SK-N-MC (cell line): ENCODE data around the gene JAG1.

Experiments
- DNase-seq: peaks from one replicate; pipeline ENCODE4 v3.0.0-alpha.2; 2011; ENCODE audit warnings: low read depth, low spot score
- H3K27ac ChIP-seq: fragments of 200-600 bp; sonication (generic); 2 replicates; pipeline ENCODE4 v1.5.1; 2016; ENCODE audit warnings: mixed run types
- H3K36me3 ChIP-seq: fragments of 200-600 bp; sonication (generic); 2 replicates; pipeline ENCODE4 v1.6.1; 2017; ENCODE audit warnings: antibody characterized with exemption, low read length, mixed read lengths; ENCODE audit not compliant: insufficient read depth
- H3K4me3 ChIP-seq: fragments of 200-600 bp; sonication (generic); 2 replicates; pipeline ENCODE4 v1.5.1; 2016
- H3K9ac ChIP-seq: fragments of 200-600 bp; sonication (generic); 2 replicates; pipeline ENCODE4 v1.8.0; 2017; ENCODE audit warnings: mixed run types, mixed read lengths; ENCODE audit not compliant: insufficient read length
- H3K9me3 ChIP-seq: fragments of 200-600 bp; sonication (generic); 2 replicates; pipeline ENCODE4 v1.6.1; 2017; ENCODE audit warnings: low read depth, mild to moderate bottlenecking, antibody characterized with exemption, low read length, moderate library complexity, mixed read lengths
- EZH2 ChIP-seq: fragments of 200-600 bp; sonication (generic); IDR thresholded peaks from one replicate; pipeline ENCODE4 v1.6.1; 2017; ENCODE audit warnings: antibody characterized with exemption
- FOXP2 ChIP-seq: optimal IDR thresholded peaks from 2 replicates; pipeline ENCODE3; 2011; ENCODE audit warnings: mild to moderate bottlenecking, moderate library complexity; ENCODE audit not compliant: insufficient read depth; ENCODE audit errors: extremely low read length, control extremely low read depth
- POLR2AphosphoS5 ChIP-seq: IDR thresholded peaks from 2 replicates; pipeline ENCODE4 v1.6.1; 2012; ENCODE audit warnings: mild to moderate bottlenecking, low read depth, low read length, borderline replicate concordance

Gene JAG1

DNA sequence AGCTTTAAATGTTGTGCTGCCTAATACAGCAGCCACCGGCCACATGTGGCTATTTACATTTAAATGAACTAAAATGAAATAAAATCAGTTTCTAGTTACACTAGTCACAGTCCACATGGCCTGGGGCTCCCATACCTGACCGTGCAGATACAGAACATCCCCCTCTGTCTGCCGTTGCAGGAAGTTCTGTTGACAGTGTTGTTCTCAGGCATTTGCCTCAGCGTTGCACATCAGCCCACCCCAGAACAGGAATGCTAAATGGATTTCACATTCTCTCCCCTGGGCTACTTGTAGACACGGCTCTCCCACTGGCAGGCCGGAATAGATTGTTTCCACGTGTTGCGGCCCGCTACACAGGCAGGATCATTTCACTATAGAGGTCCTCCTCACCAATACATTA lies 26.3 kb downstream of the JAG1 start:
- Histone ChIP-seq H3K4me3 (peak overlapping the region; percentile 14), H3K27ac (peak overlapping the region; percentile 7; the same call in 1 of the 2 replicates), H3K9me3 (no peaks in the 10 kb centered on the region), H3K36me3 (peaks cover 7% of the 10 kb centered on the region; the same call in 1 of the 2 replicates), H3K9ac (no peak overlapping the region)
- no peak for DNase-seq
- TF ChIP-seq FOXP2 (peak; percentile 52), POLR2AphosphoS5 (no peak)

DNA sequence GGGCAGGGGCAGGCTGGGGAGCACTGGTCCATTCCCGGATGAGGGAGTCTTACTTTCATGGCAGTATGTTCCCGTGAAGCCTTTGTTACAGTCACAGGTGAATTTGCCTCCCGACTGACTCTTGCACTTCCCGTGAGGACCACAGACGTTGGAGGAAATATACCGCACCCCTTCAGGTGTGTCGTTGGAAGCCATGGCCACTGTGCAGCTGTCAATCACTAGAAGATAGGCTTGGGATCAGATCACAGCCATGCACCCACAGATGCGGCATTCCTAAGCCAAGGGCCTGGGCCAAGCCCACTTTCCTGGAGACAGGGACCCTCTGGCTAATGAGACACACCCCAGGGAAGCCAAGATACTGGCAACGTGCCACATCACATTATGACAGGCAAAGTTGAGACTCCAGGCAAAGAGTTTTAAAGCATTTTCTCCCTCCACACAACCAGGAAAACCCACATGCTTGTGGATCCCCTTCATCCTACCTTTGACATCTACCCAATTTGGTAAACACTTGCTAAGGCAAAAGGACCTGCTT lies 26.8 kb downstream of the JAG1 start:
- Histone ChIP-seq H3K36me3 (peaks cover 11% of the 10 kb centered on the region; the same call in 1 of the 2 replicates), H3K9me3 (no peaks in the 10 kb centered on the region), H3K9ac (no peak overlapping the region), H3K4me3 (peak overlapping the region; percentile 14), H3K27ac (peak overlapping the region; percentile 7; the same call in 1 of the 2 replicates)
- no peak for DNase-seq
- TF ChIP-seq POLR2AphosphoS5 (no peak), FOXP2 (no peak), EZH2 (no peak)

DNA sequence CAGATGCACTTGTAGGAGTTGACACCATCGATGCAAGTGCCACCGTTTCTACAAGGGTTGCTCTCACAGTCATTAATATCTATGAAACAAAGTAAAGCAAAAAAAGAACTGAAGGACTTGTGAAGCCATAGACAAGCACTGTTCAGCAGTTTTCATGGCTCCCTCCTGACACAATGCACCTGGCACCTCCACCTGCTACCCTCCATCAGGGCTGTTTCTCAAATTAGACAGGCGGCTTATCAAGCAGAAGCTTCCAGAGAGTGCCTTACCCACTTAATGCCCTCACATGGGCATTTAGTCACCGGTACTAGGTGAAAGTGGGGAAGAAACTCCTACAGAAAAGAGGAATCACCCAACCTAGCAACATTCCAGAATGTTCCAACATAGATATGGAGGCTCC lies 27.8 kb downstream of the JAG1 start:
- peaks cover 20% of the 10 kb centered on the region for H3K36me3 ChIP-seq
- no peak overlapping the region for H3K9ac ChIP-seq
- no peak overlapping the region for H3K4me3 ChIP-seq
- DNase-seq = no peak
- TF ChIP-seq POLR2AphosphoS5 = no peak
- no peaks in the 10 kb centered on the region for H3K9me3 ChIP-seq
- no peak overlapping the region for H3K27ac ChIP-seq

- DNase-seq = no peak
- TF ChIP-seq FOXP2 (no peak), EZH2 (no peak), POLR2AphosphoS5 (no peak)
- Histone ChIP-seq H3K4me3 (no peak overlapping the region), H3K9ac (no peak overlapping the region), H3K27ac (no peak overlapping the region), H3K36me3 (peaks cover 22% of the 10 kb centered on the region), H3K9me3 (no peaks in the 10 kb centered on the region)
Measured at GRCh38 chr20:10645205-10645570, 28.6 kb downstream of the JAG1 start.

- Histone ChIP-seq H3K36me3 (peaks cover 25% of the 10 kb centered on the region), H3K9me3 (no peaks in the 10 kb centered on the region), H3K9ac (no peak overlapping the region), H3K27ac (no peak overlapping the region), H3K4me3 (no peak overlapping the region)
- TF ChIP-seq POLR2AphosphoS5 (no peak), FOXP2 (no peak), EZH2 (no peak)
- no peak for DNase-seq
Measured at GRCh38 chr20:10644458-10645204, 29.2 kb downstream of the JAG1 start.

DNA sequence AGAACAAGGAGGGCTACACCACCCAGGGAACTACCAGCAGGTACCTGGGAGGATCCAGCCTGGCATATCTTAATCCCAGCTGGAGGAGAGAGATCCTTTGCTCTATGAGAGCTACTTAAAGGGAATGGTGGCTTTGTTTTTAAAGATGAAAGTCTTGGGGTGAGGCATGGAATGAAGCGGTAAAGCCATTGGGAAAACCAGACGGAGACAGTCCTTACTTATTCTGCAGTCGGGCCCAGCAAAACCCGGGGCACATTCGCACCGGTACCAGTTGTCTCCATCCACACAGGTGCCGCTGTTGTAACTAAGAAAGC lies 30.3 kb downstream of the JAG1 start:
- no peak for TF ChIP-seq EZH2
- no peak for TF ChIP-seq FOXP2
- no peak for TF ChIP-seq POLR2AphosphoS5

GRCh38 chr20:10642856-10643559 lies 30.8 kb downstream of the JAG1 start:
- DNase-seq = no peak
- Histone ChIP-seq H3K4me3 (no peak overlapping the region), H3K9ac (no peak overlapping the region), H3K27ac (no peak overlapping the region), H3K36me3 (peaks cover 30% of the 10 kb centered on the region), H3K9me3 (no peaks in the 10 kb centered on the region)
- TF ChIP-seq FOXP2 = no peak
- TF ChIP-seq POLR2AphosphoS5 = no peak
- no peak for TF ChIP-seq EZH2

More for the DNA sequence above, 30.3 kb downstream of the JAG1 start:
- Histone ChIP-seq H3K4me3 (no peak overlapping the region), H3K36me3 (peaks cover 32% of the 10 kb centered on the region), H3K9me3 (no peaks in the 10 kb centered on the region), H3K9ac (no peak overlapping the region), H3K27ac (no peak overlapping the region)
- no peak for DNase-seq

DNA sequence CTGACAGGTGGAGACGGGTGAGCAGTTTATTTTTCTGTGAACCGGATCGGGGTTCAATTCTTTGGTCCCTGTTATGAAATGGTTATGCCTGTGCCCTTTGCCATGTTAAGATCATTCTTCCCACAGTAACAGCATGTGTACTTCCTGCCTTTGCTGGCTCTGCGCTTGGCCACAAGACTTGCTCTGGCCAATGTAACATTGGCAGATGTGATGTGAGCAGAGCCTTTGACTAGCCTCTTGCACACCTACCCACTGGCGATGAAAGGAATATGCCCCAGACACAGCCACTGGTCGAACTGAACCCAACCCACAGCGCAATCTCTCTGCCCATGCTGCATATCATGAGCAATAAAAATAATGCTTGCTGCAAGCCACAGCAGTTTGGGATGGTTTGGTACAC lies 31.9 kb downstream of the JAG1 start:
- Histone ChIP-seq H3K4me3 (no peak overlapping the region), H3K27ac (no peak overlapping the region), H3K9me3 (no peaks in the 10 kb centered on the region), H3K9ac (no peak overlapping the region), H3K36me3 (peaks cover 25% of the 10 kb centered on the region)
- TF ChIP-seq EZH2 (no peak), POLR2AphosphoS5 (no peak), FOXP2 (no peak)
- DNase-seq = no peak

- peaks cover 25% of the 10 kb centered on the region for H3K36me3 ChIP-seq
- no peak overlapping the region for H3K4me3 ChIP-seq
- no peak for DNase-seq
- no peaks in the 10 kb centered on the region for H3K9me3 ChIP-seq
- no peak overlapping the region for H3K27ac ChIP-seq
- TF ChIP-seq FOXP2 (no peak), EZH2 (no peak), POLR2AphosphoS5 (no peak)
- no peak overlapping the region for H3K9ac ChIP-seq
Measured at GRCh38 chr20:10641467-10641866, 32.3 kb downstream of the JAG1 start.
